Breast epithelium (tissue), 3 donors: ENCODE measurements around the gene HAGHL.

Source experiments
- POLR2A ChIP-seq: fragments of 450-650 bp; IDR thresholded peaks from one replicate; pipeline ENCODE4 v1.6.1; 2016; ENCODE audit warnings: antibody characterized with exemption, mild to moderate bottlenecking, moderate library complexity
- POLR2AphosphoS5 ChIP-seq, 3 donors: sonication (generic); formaldehyde crosslinking; IDR thresholded peaks; one replicate each; pipeline ENCODE4 v1.6.1; 2017; ENCODE audit warnings: antibody characterized with exemption in 3 of 3
- TF ChIP-seq, protein P1 (sequence below), 3 donors: fragments of 450-650 bp; IDR thresholded peaks; one replicate each; pipeline ENCODE4 v1.5.1; 2016 to 2017; ENCODE audit warnings: antibody characterized with exemption in 3 of 3, mild to moderate bottlenecking in 3 of 3, moderate library complexity in 3 of 3

DNA sequence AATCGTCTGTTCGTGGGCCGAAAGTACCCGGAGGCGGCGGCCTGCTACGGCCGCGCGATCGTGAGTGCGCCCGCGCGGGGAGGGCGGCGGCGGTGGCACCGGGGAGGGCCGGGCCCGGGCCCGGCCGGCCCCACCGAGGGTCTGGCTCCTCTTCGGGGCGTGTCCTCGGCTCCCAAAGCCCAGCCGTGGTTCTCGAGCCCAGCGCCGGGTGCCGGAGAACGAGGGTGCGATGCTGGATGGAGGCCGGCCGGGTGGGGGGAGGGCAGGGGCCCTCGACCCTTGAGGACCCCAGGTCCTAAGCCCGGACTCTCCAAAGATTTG is 46.3 kb upstream of the HAGHL start:
- TF ChIP-seq POLR2AphosphoS5 (IDR thresholded peaks at IDR 0.05): no peak
- TF ChIP-seq, protein P1, sequence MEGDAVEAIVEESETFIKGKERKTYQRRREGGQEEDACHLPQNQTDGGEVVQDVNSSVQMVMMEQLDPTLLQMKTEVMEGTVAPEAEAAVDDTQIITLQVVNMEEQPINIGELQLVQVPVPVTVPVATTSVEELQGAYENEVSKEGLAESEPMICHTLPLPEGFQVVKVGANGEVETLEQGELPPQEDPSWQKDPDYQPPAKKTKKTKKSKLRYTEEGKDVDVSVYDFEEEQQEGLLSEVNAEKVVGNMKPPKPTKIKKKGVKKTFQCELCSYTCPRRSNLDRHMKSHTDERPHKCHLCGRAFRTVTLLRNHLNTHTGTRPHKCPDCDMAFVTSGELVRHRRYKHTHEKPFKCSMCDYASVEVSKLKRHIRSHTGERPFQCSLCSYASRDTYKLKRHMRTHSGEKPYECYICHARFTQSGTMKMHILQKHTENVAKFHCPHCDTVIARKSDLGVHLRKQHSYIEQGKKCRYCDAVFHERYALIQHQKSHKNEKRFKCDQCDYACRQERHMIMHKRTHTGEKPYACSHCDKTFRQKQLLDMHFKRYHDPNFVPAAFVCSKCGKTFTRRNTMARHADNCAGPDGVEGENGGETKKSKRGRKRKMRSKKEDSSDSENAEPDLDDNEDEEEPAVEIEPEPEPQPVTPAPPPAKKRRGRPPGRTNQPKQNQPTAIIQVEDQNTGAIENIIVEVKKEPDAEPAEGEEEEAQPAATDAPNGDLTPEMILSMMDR (IDR thresholded peaks at IDR 0.05): no peak
- no peak for TF ChIP-seq POLR2A
